ENCODE data around the gene SAP30BP.
A peak's percentile ranks its signal among the peaks of the same experiment; 100 is the strongest.

Gene SAP30BP

GRCh38 chr17:75743625-75744206 lies 76.6 kb downstream of the SAP30BP start:
- DNase-seq = no peak

- DNase-seq = no peak
Observed at GRCh38 chr17:75748706-75749105, 81.6 kb downstream of the SAP30BP start.

GRCh38 chr17:75749545-75750389 lies 82.6 kb downstream of the SAP30BP start:
- DNase-seq = peak; percentile 6

GRCh38 chr17:75750661-75751423 lies 83.7 kb downstream of the SAP30BP start:
- DNase-seq = no peak

GRCh38 chr17:75751676-75752404 lies 84.7 kb downstream of the SAP30BP start:
- DNase-seq = no peak

GRCh38 chr17:75752405-75752709 lies 85.2 kb downstream of the SAP30BP start:
- DNase-seq = no peak

- DNase-seq = no peak
Observed at GRCh38 chr17:75752802-75753513, 85.8 kb downstream of the SAP30BP start.

GRCh38 chr17:75753514-75754377 lies 86.6 kb downstream of the SAP30BP start:
- no peak for DNase-seq

GRCh38 chr17:75754378-75755204 lies 87.5 kb downstream of the SAP30BP start:
- DNase-seq = no peak

- no peak for DNase-seq
Observed at GRCh38 chr17:75755205-75755901, 88.2 kb downstream of the SAP30BP start.

- no peak for DNase-seq
Observed at GRCh38 chr17:75755990-75756389, 88.9 kb downstream of the SAP30BP start.

- DNase-seq = no peak
Observed at GRCh38 chr17:75756451-75757085, 89.4 kb downstream of the SAP30BP start.

- no peak for DNase-seq
Observed at GRCh38 chr17:75757086-75757681, 90.0 kb downstream of the SAP30BP start.

Data from NCI-H748 treated with DMSO at 0.1 percent for 48 hours (cell line).